NCI-H1417 (cell line): Measurements from ENCODE around the gene SQSTM1.
A peak's percentile ranks its signal among the peaks of the same experiment; 100 is the strongest.
"Not testable (repeated sequence)": the region's sequence is repeated elsewhere in the genome, so short reads cannot be mapped to it uniquely, and the experiment has no call there.

ENCODE experiments used
- DNase-seq, 3 experiments: peaks; one replicate each; lab custom pipeline; 2025; lab: John Stamatoyannopoulos, UW

Gene SQSTM1

DNA sequence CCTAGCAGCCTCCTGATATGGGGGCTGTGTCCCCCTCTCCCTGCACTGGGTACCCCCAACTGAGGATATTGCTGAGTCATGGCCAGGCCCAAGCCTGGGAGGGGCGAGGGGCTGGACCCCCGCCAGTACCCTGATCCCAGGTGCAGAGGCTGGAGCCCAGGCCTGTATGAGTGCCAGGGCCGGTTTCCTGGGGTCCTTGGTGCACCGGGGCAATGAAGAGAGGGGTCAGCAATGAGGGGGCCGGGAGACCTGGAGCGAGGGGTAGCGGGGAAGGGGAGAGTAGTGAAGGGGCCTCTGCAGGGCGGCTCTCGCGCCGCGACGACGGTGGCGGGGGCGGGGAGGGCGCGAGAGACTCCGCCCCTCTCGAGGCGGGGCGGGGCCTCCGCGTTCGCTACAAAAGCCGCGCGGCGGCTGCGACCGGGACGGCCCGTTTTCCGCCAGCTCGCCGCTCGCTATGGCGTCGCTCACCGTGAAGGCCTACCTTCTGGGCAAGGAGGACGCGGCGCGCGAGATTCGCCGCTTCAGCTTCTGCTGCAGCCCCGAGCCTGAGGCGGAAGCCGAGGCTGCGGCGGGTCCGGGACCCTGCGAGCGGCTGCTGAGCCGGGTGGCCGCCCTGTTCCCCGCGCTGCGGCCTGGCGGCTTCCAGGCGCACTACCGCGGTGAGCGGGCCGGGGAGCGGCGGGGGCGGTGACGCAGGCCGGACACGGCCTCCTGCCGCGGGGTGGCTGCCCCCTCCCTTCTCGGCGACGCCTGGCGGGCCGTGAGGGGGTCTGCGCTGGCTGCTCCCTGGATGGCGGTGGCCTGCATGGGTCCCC, at the start of gene SQSTM1:
SQSTM1 (plus strand) TSS at position 423 of the 815 bp plus-strand sequence; CDS start at position 455, 32 bp downstream.
- peak; percentile 74 to 86 (median 77) for DNase-seq

DNA sequence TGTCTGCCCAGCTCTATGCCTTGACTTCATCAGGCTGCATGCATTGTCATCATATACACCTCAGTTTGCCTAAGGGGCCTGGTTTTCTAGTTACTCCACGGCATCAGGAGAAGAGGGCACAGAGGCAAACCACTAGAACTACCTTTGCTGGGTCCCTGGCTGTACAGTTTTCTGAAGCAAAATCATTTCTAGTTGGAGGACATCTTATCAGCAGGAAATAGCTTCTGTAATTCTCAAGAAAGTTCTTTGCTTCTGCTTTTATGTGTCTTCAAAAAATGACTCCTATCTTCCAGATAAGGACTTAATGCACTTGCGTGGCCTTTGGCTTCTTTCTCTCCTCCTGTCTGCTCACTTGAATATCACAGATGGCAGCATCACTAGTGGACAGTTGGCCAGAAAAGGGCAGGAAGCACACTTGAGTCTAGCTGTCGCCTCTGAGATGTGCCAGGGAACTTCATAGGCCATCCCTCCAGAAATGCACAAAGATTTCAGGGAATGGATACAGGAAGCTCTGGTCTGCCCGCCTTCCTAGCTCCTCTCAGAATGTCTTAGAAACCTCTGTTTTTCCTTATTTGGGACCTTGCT, 49.3 kb upstream of the SQSTM1 start:
- no peak for DNase-seq

DNA sequence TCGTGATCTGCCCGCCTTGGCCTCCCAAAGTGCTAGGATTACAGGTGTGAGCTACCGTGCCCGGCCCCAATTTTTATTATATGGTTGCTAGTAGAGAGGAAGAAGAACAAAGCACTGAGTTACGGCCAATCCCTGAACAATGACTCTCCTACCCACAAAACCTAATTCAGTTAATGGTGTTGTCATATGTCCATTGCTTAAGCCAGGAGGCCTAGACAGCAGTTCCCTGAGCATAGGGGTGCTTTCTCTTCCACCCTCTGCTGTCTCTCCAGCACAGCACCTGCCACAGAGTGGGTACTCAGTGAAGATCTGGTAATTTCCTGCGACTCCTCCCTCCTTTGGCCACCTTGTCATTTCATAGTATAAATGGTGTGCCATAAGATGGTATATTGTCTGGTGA, 48.4 kb upstream of the SQSTM1 start:
- no peak for DNase-seq

DNA sequence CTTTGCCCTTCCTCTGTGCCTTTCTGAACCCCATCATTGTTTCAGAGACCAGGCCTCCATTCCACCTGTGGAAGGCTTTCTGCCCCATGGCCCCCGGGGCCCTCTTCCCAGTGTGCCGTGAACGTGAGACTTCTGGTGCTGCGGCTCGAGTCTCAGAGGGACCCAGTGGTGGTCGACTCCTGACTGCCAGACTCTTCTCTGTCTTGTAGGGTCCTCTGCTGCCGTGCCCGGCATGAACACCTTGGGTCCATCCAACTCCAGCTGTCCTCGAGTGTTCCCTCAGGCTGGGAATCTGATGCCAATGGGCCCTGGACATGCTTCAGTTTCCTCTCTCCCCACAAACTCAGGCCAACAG, 47.0 kb upstream of the SQSTM1 start:
- no peak for DNase-seq

DNA sequence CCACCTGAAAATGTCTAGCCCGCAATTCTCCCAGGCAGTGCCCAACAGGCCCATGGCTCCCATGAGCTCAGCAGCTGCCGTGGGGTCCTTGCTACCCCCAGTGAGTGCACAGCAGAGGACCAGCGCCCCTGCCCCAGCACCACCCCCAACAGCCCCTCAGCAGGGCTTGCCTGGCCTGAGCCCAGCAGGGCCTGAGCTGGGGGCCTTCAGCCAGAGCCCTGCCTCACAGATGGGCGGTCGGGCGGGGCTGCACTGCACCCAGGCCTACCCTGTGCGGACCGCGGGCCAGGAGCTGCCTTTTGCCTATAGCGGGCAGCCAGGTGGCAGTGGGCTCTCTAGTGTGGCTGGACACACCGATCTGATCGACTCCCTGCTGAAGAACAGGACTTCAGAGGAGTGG, 46.3 kb upstream of the SQSTM1 start:
- DNase-seq, result no peak

DNA sequence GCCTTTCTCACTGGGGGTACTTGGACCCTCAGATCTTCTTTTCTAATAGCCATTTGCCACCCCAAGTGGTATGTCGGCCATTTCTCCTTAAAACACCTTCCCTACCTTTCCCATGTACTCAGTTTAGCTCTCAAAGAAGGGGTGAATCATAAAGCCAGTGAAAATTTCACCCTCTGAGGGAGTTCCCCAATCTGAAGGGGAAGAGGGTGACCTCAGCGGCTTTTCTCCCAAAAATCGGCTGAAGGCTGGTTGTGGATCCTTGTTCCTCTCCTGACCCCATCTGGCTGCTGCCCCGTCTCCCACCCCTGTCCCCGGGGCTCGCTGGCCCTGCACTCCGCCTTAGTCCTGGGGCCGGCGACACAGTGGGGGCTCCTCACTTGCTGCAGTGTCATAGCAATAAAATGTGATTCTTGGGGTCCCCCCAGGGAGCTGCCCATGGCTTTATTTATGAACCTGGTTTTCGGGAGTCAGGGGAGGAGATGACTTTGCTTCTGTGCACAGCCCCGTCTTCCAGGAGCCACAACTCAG, 44.2 kb upstream of the SQSTM1 start:
- DNase-seq, result no peak

DNA sequence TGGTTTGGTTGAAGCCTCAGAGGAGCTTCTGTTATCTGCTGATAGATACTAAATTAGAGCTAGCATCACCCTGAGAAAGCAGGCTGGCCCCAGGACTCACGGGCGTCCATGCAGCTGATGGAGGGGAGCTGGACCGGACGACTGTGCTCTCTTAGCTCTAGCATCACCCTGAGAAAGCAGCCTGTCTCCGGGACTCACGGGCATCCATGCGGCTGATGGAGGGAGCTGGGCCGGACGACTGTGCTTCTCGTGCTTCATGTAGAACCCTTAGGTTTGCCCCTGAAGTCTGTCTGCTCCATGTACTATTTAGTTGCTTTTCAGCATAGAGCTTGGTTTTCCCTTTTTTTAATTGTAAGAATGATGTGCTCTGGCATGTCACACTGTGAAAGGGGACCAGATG, 43.2 kb upstream of the SQSTM1 start:
- DNase-seq, result no peak

DNA sequence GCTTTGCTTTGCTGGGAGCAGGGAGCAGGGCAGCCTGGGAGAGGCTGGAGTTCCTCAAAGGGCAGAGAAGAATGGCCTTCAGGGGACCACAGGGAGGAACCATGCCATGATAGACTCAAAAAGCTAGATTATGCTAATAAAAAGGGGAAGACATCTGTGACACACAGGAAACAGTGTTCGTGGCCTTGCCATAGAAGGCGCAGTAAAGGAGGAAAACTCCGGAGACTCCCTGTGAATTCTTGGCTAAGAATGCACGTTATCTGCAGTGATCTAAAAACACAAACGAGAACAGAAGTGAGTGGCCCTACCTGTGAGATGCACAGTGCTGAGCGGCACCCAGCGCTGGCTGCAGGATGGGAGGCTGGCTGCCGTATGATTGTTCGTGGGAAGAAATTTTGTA, 42.8 kb upstream of the SQSTM1 start:
- no peak for DNase-seq

DNA sequence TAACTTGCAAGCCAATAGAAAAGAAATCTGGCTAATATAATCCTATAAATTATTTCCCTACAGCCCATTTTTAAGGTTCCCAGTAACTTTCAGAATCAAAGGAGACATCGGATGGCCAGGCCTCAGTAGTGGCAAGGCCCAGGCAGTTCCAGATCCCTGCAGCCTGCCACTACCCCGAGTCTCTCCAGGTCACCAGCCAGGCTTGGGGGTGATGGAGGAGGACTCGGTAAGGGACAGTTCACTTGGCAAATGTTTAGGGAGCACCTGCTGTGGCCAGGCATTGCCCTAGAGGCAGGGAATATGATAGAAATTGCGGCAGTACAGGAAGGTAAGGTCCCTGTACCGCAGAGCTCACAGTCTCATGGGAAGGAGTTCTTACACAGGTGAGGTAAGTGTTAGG, 42.1 kb upstream of the SQSTM1 start:
- DNase-seq, result no peak

DNA sequence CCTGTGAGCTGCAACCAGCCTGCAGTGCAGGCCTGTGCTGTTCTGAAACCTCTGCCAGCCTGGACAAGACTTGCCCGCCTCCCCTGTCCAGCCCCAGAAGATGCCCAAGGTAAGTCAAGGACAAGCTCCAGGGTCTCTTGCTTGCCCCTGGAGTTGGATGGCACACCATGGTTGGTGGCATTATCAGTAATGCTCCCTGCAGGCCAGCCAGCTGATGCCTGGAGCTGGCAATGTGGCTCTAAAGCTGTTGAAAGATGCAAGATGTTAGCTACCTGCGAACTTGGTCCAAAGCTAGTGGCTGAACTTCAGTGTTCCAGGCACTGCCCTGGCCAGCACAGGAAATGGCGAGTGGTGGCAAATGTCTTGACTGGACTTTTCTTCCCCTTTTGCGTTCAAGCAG, 40.9 kb upstream of the SQSTM1 start:
- DNase-seq, result no peak

DNA sequence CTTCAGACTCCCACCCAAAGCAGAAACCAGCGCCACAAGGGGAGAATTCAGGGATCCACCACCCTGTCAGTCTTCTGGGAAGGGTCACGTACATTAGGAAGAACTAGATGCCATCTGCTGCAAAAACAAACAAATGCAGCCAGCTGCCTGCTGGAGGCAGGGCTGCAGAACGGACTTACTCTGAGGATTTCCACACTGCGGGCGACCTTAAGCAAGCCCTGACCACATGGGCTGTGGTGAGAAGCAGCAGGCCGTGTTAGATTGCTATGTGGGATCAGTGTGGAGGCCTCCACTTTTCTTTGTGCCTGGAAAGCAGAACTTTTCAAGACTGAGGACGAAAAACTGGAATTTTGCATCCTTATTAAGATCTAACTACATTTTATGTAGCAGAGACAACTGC, 40.3 kb upstream of the SQSTM1 start:
- no peak for DNase-seq

DNA sequence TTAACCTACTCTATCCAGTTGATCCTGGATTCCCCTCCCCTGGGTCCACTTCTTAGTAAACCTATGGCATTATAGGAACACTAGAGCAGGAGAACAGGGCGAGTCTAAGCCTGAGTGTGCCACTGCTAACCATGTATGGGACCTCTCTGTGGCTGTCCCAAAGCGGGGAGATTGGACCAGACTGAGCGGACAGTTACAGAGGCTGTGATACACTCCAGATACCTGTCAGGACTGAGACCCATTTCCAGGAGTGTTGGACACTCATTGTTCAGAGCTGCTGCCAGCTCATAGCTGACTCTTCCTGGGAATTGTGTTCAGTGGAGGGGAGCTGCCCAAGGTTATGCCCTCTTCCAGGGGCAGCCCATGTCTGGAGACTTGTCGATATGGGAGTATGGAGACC, 38.9 kb upstream of the SQSTM1 start:
- DNase-seq, result no peak

DNA sequence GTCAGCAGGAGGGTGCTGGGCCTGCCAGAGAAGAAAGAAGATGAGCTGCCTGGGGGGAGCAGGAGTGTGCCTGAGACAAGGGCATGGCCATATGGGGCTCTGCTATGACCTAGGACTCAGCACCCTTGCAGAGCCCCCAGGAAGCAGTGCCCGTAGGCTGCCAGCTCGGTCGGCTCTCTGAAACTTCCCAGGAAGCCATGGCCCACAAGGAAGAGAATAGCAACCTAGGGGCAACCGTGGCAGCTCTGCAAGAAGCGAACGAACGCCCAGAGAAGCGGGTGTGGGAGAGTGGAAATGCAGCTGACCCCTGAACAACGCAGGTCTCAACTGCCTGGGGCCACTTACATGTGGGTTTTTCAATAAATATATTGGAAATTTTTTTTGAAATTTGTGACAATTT, 37.6 kb upstream of the SQSTM1 start:
- no peak for DNase-seq

DNA sequence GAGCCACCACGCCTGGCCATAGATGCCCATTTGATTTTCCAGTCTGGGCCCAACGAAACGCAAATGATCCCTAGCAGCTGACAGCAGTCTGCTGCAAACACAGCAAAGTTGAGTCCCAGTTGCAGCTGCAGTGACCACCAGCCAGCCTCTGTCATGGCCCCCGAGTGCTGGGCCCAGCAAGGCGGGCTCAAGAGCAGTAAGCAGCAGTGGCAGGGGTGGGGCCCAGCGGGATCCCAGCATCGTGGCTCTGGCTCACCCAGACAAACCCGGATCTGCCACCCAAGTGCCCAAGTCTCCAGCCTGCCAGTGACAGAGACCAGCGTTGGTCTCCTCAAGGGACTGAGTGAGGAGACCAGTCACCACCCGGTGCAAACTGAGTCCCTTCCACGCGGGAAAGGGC, 33.8 kb upstream of the SQSTM1 start:
- no peak for DNase-seq

DNA sequence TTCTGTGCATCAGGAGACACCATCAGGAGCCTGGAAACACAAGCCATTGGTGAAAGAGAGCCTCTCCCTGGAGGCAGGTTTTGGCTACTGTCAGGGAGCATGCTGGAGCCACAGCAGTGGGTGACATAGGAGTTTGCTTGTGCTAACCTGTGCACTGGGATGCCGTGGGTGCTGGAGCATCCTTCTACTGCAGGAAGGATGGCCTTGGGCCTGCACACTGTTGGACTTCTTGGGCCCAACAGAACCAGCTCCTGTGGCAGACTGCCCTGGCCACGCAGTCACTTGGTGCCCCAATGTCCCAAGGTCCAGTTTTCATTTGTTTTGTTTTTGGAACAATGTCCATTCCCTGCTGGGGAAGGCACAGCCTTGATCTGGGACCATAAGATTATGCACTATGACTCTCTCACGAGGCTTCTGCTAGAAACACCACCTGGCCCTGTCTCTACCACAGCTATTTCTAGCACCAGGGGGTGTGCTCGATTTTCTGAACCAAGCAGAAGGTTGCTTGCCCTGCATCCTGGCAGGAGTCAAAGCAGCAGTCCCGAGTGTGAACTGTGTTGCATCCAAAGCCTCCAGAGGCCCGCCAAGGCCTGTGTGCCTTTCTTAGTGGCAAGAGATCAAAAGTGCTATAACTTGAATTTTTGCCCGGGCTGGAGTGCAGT, 32.4 kb upstream of the SQSTM1 start:
- no peak for DNase-seq

DNA sequence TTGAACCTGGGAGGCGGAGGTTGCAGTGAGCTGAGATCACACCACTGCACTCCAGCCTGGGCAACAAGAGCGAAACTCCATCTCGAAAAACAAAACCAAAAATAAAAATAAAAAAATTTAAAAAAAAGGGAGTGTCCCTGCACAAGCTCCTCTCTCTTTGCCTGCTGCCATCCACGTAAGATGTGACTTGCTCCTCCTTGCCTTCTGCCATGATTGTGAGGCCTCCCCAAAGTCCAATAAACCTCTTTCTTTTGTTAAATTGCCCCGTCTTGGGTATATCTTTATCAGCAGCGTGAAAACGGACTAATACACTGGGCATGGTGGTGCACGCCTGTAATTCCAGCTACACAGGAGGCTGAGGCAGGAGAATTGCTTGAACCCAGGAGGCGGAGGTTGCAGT, 31.4 kb upstream of the SQSTM1 start:
- not testable (repeated sequence) for DNase-seq

DNA sequence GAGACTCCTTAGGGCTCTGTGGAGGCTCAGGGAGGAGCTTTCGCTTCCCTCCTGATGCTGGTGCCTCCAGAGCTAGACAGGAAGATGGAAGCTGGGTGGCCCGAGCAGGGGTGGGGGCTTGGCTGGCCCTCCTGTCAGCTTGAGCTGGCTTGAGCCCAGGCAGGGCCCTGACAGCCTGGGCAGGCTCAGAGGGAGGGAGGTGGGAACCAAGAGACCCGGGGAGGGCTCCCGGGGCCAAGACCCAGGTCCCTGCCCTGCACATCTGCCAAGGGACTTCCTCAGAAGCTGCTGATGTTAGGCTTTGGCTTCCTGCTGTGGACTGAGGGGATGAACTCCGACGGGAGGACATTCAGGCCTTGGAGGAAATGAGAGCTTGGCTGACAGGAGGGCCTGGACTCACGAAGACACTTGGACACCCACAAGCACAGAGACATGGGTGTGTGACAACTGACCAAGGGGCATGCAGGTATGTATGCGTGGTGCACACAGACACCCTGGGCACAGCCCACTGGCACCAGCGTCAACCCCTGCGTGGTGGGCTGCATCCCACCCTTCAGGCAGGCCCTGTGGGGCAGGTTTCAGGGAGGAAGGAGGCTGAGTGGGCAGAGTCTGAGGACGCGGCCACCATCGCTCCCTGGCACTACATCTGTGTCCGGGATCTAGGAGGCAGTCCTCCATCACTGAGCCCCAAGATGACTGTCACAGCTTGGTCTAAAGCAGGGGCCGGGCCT, 28.7 kb upstream of the SQSTM1 start:
- no peak for DNase-seq

DNA sequence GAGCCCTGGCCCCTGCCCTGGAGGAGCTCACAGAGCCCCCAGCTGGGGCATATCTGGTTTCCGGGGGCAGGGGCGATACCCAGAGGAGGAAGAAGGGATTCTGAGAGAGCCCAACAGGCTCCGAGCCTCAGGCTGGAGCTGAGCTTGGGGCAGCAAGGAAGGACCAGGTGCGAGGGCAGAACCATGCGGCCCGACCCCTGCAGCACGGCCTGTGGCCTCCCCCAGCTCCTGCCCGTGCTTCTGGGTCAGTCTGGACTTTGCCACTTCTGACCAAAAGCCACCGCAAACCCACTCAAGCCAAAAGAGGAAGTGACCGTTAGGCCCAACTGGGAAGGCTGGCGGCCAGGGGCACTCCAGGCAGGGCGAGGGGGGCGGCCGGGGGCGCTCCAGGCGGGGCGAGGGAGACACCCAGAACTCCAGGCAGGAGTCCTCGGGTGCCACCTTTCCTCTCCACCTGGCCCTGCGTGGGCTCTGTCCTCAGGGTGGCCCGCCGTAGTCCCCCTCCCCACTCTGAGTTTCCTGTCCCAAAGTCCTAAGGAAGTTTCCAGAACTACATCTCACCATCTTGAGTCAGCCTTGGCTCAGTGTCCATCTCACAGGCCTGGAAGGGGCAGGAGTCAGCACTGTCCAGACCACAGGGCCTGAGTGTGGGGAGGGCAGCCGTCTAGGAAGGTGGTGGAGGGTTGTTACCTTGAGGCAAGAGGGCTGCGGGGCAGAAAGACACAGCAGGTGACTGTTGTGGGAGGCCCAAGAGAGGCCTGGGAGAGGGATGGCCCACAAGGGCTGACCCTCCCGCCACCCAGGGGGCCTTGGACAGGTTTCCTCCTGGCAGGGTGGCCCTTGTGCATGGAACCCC, 27.9 kb upstream of the SQSTM1 start:
- no peak for DNase-seq

DNA sequence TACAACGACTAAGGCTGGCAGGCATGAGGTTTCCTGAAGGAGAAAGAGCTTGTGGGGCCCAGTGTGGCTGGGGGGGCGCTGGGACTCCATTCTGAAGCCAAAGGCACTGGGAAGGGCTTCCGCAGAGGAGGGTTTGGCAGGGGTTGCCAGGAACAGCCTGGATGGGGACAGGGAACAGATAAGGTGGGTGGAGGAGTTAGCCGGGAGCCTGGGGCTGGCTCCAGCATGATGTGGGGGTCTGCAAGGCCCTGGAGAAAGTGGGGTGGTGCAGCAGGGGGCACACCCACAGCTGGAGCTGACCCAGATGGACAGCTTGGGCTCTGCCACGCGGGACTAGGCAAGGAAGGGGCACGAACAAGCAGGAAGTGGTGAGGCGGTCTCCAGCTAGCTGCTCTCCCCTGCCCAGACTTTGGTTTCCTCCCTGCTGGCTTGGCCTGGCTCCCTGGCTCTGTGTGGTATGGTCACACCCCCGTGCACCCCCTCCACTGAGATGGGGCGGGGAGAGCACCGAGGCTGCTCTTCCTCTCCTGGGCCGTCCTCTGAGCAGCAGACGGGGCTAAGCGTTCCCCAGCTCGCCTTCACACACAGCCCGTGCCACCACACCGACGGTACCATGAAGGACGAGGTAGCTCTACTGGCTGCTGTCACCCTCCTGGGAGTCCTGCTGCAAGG, 27.1 kb upstream of the SQSTM1 start, which contains the start of gene LTC4S:
LTC4S (plus strand) TSS at position 519 of the 672 bp plus-strand sequence; CDS start at position 614, 95 bp downstream.
- DNase-seq, result no peak

DNA sequence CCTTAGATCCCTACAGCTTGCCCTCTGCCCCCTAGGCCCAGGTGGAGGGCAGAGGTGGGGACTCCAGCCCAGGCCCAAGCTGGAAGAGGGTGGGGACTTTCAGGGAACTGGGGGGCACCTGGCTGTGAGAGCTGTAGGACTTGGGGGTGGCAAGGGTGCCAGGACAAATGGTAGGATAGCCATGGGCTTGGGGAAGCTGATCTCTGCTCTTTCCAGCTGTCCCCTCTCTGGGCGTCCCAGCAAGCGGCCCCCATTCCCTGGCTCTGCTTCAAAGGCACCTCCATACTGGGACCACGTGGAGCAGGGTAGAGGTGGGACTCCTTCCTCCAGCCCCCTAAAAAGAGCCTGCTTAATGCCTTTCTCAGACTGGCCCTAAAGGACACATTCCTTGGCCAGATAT, 26.5 kb upstream of the SQSTM1 start:
- DNase-seq, result no peak

DNA sequence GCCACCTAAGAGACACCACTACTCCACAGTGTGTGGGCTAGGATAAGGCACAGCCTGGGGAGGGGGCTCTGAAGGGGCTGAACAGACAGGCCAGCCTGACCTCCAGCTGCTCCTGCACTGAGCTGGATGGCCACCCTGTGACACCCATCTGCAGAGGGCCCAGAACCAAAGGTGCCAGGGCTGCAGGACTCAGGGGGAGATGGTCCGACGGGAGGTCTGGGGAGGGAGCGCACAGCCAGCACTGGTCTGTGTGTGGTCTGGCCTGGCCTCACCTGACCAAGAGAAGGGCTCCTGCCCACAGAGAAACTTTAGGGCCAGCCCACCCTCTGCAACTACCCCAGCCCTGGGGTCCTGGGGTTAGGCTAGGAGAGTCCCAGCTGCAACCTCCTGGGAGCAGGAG, 26.1 kb upstream of the SQSTM1 start:
- peak in 1 of 3 experiments; percentile 21 for DNase-seq
